CD4-positive, alpha-beta T cell treated with Interleukin-15 for 1 hour (primary cell): Measurements from ENCODE around the gene CLNK.
"Not testable (repeated sequence)": the region's sequence is repeated elsewhere in the genome, so short reads cannot be mapped to it uniquely, and the experiment has no call there.

Experiments used
- DNase-seq: peaks from one replicate; pipeline ENCODE4 v3.0.0-alpha.2; 2020

CLNK gene

GRCh38 chr4:10656988-10657387, 27.6 kb downstream of the CLNK start:
- DNase-seq = no peak

GRCh38 chr4:10656420-10656819, 28.1 kb downstream of the CLNK start:
- no peak for DNase-seq

- no peak for DNase-seq
Measured at GRCh38 chr4:10655968-10656367, 28.6 kb downstream of the CLNK start.

- DNase-seq = no peak
Measured at GRCh38 chr4:10648479-10648878, 36.1 kb downstream of the CLNK start.

GRCh38 chr4:10647846-10648245, 36.7 kb downstream of the CLNK start:
- no peak for DNase-seq

- no peak for DNase-seq
Measured at GRCh38 chr4:10643600-10644425, 40.8 kb downstream of the CLNK start.

GRCh38 chr4:10640561-10641201, 43.9 kb downstream of the CLNK start:
- DNase-seq = peak; percentile 44

GRCh38 chr4:10639664-10640063, 44.9 kb downstream of the CLNK start:
- no peak for DNase-seq

- DNase-seq = no peak
Measured at GRCh38 chr4:10639100-10639499, 45.5 kb downstream of the CLNK start.

- DNase-seq = no peak
Measured at GRCh38 chr4:10635091-10635490, 49.5 kb downstream of the CLNK start.

- no peak for DNase-seq
Measured at GRCh38 chr4:10629394-10629793, 55.2 kb downstream of the CLNK start.

GRCh38 chr4:10625131-10625530, 59.4 kb downstream of the CLNK start:
- no peak for DNase-seq

GRCh38 chr4:10623862-10624261, 60.7 kb downstream of the CLNK start:
- DNase-seq = no peak

- DNase-seq = no peak
Measured at GRCh38 chr4:10623241-10623640, 61.3 kb downstream of the CLNK start.

- DNase-seq = no peak
Measured at GRCh38 chr4:10622728-10623127, 61.8 kb downstream of the CLNK start.

- DNase-seq = no peak
Measured at GRCh38 chr4:10620935-10621488, 63.6 kb downstream of the CLNK start.

- DNase-seq = no peak
Measured at GRCh38 chr4:10619855-10620254, 64.7 kb downstream of the CLNK start.

- no peak for DNase-seq
Measured at GRCh38 chr4:10619220-10619619, 65.3 kb downstream of the CLNK start.

GRCh38 chr4:10614926-10615325, 69.6 kb downstream of the CLNK start:
- DNase-seq = not testable (repeated sequence)

GRCh38 chr4:10613926-10614478, 70.6 kb downstream of the CLNK start:
- DNase-seq = no peak

- DNase-seq = no peak
Measured at GRCh38 chr4:10612476-10612875, 72.1 kb downstream of the CLNK start.

GRCh38 chr4:10611673-10612072, 72.9 kb downstream of the CLNK start:
- DNase-seq = no peak

- DNase-seq = no peak
Measured at GRCh38 chr4:10608501-10609219, 75.9 kb downstream of the CLNK start.
